Iris pigment epithelial cell (primary cell): ENCODE results near the gene FRMPD4.
A peak's percentile ranks its signal among the peaks of the same experiment; 100 is the strongest.
"Not testable (repeated sequence)": the region's sequence is repeated elsewhere in the genome, so short reads cannot be mapped to it uniquely, and the experiment has no call there.

Source experiments
- DNase-seq: peaks from one replicate; pipeline ENCODE4 v3.0.0-alpha.2; 2011; ENCODE audit warnings: low read depth

The FRMPD4 gene

GRCh38 chrX:12538096-12538495 is 399.8 kb downstream of the FRMPD4 start:
- DNase-seq, result not testable (repeated sequence)

- DNase-seq, result not testable (repeated sequence)
Observed at GRCh38 chrX:12542251-12542650, 404.0 kb downstream of the FRMPD4 start.

- no peak for DNase-seq
Observed at GRCh38 chrX:12548341-12548740, 410.1 kb downstream of the FRMPD4 start.

- peak; percentile 5 for DNase-seq
Observed at GRCh38 chrX:12548746-12549145, 410.5 kb downstream of the FRMPD4 start.

- DNase-seq, result no peak
Observed at GRCh38 chrX:12554206-12554605, 415.9 kb downstream of the FRMPD4 start.

- peak; percentile 2 for DNase-seq
Observed at GRCh38 chrX:12563121-12563520, 424.8 kb downstream of the FRMPD4 start.

GRCh38 chrX:12564221-12564620 is 425.9 kb downstream of the FRMPD4 start:
- DNase-seq, result no peak

- peak; percentile 12 for DNase-seq
Observed at GRCh38 chrX:12567857-12568256, 429.6 kb downstream of the FRMPD4 start.

GRCh38 chrX:12570859-12571501 is 432.7 kb downstream of the FRMPD4 start:
- no peak for DNase-seq

- DNase-seq, result no peak
Observed at GRCh38 chrX:12579311-12579710, 441.0 kb downstream of the FRMPD4 start.

- no peak for DNase-seq
Observed at GRCh38 chrX:12580548-12580947, 442.3 kb downstream of the FRMPD4 start.

- DNase-seq, result no peak
Observed at GRCh38 chrX:12581546-12581945, 443.3 kb downstream of the FRMPD4 start.

- DNase-seq, result no peak
Observed at GRCh38 chrX:12582649-12583048, 444.4 kb downstream of the FRMPD4 start.

GRCh38 chrX:12583543-12583942 is 445.3 kb downstream of the FRMPD4 start:
- DNase-seq, result no peak

GRCh38 chrX:12595720-12596119 is 457.4 kb downstream of the FRMPD4 start:
- no peak for DNase-seq

GRCh38 chrX:12610079-12610478 is 471.8 kb downstream of the FRMPD4 start:
- peak; percentile 14 for DNase-seq

- DNase-seq, result no peak
Observed at GRCh38 chrX:12611471-12611870, 473.2 kb downstream of the FRMPD4 start.

GRCh38 chrX:12614266-12614665 is 476.0 kb downstream of the FRMPD4 start:
- no peak for DNase-seq

- DNase-seq, result no peak
Observed at GRCh38 chrX:12615061-12615460, 476.8 kb downstream of the FRMPD4 start.

- DNase-seq, result no peak
Observed at GRCh38 chrX:12617241-12617640, 479.0 kb downstream of the FRMPD4 start.

- DNase-seq, result no peak
Observed at GRCh38 chrX:12647230-12647629, 509.0 kb downstream of the FRMPD4 start.

- DNase-seq, result no peak
Observed at GRCh38 chrX:12648995-12649394, 510.7 kb downstream of the FRMPD4 start.

- no peak for DNase-seq
Observed at GRCh38 chrX:12657433-12657832, 519.2 kb downstream of the FRMPD4 start.

- DNase-seq, result no peak
Observed at GRCh38 chrX:12657881-12658280, 519.6 kb downstream of the FRMPD4 start.
